Stimulated activated CD4-positive, alpha-beta T cell treated with anti-CD3 and anti-CD28 coated beads, TNF-alpha, amount 100 ng/mL, for 48 hours (primary cell): ENCODE measurements around the gene SLC7A6OS.
A peak's percentile ranks its signal among the peaks of the same experiment; 100 is the strongest.
"Not testable (repeated sequence)": the region's sequence is repeated elsewhere in the genome, so short reads cannot be mapped to it uniquely, and the experiment has no call there.

Source experiments
- DNase-seq, 3 donors: peaks; one replicate each; pipeline ENCODE4 v3.0.0-alpha.2; 2020; ENCODE audit warnings: low read depth in 3 of 3

The SLC7A6OS gene

DNA sequence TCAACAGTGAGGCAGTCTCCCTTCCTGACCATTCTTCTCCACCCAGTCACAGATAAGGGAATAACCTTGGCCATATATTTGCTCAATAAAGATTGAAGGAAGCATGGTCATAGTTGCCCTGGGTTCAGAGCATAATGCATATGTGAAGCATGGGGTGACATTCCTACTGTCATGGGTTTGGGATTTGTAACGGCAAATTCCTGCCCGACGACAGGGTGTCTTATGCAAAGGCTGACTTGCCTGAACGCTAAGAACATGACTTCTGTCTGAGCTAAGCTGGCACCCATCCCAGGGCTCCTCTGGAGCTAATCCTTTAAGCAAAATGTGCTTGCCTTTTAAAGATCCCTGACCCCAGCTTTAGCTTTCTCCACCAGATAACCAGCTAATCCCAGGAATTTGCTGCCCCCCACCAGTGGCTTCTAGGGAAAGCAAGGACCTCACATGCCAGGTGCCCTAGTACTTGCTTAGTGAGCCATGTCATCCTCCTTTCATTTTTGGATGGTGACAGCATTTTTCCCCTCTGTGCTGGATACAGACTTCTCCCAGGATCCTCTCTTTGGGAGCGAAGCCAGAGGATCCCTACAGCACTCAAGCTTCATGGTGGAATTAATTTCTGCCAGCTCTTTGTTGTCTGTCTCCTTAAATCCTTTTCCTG, 11.7 kb downstream of the SLC7A6OS start:
- DNase-seq = no peak

DNA sequence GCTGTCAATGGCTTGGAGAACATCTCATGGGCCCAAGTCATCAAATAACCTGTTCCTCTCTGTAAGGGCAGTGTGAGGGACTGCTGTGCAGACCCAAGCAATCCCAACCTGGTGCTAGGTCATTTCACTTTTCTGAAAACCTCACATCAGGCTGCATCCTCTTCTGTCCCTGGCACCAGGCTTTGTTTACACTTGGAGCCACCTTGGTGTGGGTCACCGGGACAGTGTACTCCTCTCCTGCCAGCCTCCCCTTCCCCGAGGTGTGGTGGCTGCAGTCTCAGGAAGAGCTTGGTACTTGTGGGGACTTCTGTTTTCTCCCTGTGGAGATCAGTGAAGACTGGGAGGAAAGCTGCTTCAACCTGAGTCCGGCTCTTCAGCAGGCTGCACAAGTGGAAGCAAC, 12.4 kb downstream of the SLC7A6OS start:
- DNase-seq = no peak

DNA sequence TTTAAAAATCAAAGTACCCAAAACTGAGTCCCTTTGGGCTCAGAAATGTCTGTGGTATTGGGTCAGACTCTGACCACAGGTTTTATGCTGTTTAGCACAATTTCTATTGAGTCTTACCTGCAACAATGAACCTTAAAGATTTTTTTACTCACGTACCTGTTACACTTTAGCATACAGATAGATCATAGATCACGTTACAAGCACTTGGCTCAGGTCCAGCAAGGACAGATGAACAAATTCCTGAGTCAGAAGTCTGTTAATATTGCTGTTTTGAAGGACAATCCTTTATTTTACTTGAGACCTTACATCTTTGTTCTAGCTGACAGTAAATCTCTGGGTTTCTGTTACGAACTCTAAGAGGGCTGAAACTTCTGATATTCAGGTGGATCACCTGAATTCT, 12.8 kb downstream of the SLC7A6OS start:
- no peak for DNase-seq

DNA sequence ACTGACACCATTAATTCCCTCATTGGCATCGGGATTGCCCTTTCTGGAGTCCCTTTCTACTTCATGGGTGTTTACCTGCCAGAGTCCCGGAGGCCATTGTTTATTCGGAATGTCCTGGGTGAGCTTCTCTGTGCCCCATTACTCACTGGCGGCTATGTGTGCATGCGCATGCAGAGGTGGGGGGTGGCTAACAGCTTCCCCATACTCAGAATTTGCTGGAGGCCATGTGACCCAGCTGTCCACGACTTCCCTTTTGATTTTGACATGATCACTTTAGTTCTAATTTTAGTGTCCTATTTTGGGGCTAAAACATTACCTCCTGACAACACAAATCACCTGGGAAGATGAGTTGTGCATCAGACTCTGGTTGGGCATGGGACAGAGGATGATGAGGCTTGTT, 14.1 kb downstream of the SLC7A6OS start:
- DNase-seq = no peak

GRCh38 chr16:68296291-68296690, 14.5 kb downstream of the SLC7A6OS start:
- DNase-seq = no peak

- DNase-seq = no peak
Measured at GRCh38 chr16:68292425-68292824, 18.3 kb downstream of the SLC7A6OS start.

DNA sequence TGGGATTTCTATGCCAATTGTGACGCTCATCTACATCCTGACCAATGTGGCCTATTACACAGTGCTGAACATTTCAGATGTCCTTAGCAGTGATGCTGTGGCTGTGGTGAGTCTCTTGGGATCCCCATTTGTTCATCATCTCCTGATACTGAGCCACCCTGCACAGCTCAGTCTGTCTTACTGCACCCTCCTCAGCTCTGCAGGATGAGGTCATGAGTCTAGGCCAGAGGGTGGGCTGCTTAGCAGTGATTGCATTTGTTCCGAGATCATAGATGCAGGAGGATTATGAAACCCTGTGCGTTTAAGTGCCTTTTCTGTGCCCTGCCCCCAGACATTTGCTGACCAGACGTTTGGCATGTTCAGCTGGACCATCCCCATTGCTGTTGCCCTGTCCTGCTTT, 19.5 kb downstream of the SLC7A6OS start:
- DNase-seq = no peak

DNA sequence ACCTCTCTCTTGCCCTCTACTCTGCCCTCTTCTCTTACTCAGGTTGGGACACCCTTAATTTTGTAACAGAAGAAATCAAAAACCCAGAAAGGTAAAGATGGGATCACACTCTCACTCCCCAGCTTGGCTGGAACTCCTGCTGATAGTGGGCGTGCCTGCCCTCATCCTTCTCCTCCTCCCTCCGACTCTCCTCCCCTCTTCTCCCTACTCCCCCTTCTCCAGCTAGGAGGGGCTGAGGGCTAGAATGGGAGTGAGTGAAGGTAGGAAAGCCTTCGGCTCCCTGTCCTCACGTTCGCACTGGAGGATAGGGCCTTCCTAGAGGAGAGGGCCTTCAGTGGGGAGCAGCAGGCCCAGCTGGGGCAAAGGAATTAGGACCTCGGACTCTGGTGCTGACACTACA, 20.3 kb downstream of the SLC7A6OS start:
- DNase-seq = no peak

- DNase-seq = peak in 2 of 3 donors; percentile 48 to 52
Measured at GRCh38 chr16:68289621-68290329, 21.0 kb downstream of the SLC7A6OS start.

DNA sequence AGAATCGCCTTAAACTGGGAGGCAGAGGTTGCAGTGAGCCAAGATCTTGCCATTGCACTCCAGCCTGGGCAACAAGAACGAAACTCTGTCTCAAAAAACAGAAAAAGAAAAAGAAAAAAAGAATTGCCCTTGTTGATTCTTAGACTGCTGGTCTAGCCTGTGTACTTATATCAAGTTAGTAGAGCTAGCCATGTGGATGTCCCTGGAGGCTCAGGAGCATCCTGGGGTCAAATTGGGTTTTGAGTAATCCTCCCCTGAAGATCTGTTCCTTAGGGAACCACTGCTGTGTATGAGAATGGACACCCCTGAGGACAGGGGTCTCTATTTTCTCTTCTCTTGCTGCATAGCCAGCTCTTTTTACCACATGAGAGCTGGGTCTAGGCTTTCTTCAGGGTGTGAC, 21.5 kb downstream of the SLC7A6OS start:
- DNase-seq = no peak

GRCh38 chr16:68288796-68289195, 21.9 kb downstream of the SLC7A6OS start:
- DNase-seq = not testable (repeated sequence)

- no peak for DNase-seq
Measured at GRCh38 chr16:68288252-68288650, 22.5 kb downstream of the SLC7A6OS start.

DNA sequence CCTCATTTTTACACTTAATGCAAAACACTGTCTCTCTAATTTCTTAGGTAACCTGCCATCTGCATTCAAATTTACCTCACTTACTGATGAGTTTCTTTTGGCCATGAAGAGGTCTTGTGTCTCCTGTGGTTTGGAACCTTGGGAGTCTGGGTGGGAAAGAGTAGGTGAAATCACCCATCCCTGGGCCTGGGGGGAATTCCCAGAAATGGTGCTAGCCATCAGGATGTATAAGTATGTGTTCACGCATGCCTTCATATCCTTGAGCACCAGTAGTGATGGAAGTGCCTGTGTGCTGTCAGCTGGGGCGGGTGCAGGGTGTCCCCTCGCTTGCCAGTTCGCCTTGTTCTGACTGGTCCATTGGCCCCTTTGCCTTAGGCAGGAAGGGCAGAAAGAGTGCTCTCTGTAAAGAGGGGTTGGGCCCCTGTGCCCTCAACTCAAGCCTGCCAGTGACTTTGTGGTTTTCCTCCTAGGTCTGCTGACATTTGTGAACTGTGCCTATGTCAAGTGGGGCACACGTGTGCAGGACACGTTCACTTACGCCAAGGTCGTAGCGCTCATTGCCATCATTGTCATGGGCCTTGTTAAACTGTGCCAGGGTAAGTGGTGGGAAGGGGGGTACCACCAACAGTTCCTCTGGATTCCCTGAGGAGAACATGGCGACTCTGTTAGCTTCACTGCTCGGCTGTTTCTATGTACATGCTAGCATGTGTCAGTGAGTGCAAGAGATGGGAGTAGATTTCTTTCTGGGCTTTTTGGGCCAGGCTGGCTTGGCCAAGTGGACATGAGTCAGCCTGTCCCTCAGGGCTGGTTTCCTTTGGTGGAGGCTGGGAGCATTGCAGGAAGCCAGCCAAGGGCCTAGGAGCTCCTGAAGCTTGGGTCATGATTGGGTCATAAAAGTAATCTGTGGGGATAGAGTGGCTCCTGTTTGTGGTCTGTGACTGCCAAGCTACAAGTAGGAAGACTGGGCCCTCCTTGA, 23.2 kb downstream of the SLC7A6OS start:
- DNase-seq = no peak

- no peak for DNase-seq
Measured at GRCh38 chr16:68286153-68287074, 24.3 kb downstream of the SLC7A6OS start.

GRCh38 chr16:68285683-68286082, 25.1 kb downstream of the SLC7A6OS start:
- no peak for DNase-seq

DNA sequence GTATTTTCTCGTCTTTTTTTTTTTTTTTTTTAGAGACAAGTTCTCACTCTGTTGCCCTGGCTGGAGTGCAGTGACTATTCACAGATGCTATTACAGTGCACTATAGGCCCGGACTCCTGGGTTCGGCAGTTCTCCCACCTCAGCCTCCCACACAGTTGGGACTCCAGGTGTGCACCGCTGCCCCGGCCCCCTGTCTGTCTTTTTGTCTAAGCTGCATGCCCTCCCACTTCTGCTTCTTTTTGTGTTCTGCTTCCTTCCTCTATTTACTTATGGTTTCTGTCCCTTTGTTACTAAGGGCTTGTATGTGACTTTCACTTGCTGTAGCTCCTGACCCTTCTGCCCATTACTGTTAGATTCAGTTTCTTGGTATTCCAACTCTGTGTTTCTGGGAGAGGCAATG, 25.9 kb downstream of the SLC7A6OS start:
- DNase-seq = no peak

- no peak for DNase-seq
Measured at GRCh38 chr16:68283801-68284598, 26.7 kb downstream of the SLC7A6OS start.

DNA sequence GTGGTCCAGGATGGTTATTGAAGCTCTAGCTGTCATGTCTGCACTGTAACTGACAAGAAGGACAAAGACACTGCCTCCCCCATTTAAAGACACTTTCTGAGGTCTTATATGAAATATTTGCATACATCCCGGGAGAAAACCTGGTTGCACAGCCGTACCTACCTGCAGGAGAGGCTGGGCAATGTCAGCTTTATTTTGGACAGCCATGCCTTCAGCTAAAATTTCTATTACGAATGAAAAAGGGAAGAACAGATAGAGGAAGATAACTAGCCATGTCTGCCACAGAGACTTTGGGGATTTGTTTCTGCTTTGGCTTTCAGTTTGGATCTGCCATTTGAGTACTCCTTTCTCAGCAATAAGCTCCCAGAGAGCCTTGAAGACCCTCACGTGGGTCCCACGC, 27.4 kb downstream of the SLC7A6OS start:
- no peak for DNase-seq

DNA sequence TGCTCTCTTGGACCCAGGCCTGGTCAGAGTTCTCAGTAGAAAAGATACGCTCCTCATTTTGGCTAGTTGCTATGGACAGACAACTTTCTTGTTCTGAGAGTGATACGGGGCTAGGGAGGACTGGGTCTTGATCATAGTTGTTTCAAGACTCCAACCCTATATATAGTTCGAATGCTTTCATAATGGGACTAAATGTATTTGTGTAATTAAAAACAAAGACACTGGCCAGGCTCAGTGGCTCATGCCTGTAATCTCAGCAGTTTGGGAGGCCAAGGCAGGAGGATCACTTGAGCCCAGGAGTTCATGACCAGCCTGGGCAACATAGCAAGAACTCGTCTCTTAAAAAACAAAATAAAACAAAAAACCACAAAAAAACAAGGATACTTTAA, 28.7 kb downstream of the SLC7A6OS start:
- no peak for DNase-seq

GRCh38 chr16:68281368-68282063, 29.2 kb downstream of the SLC7A6OS start:
- no peak for DNase-seq
